Omental fat pad (tissue), 4 donors: ENCODE data around the gene RADIL. TPM values are rescaled to one million over a fixed set of nuclear protein-coding genes. Genes with fewer than 3 reads are reported as not detected.
"Not testable (repeated sequence)": the region's sequence is repeated elsewhere in the genome, so short reads cannot be mapped to it uniquely, and the experiment has no call there.

ENCODE experiments used
- ATAC-seq: fragments of 150-250 bp; one replicate; pipeline ENCODE4 v1.9.1; 2016; ENCODE audit warnings: mild to moderate bottlenecking, moderate library complexity; ENCODE audit not compliant: low FRiP score
- DNase-seq: peaks from one replicate; pipeline ENCODE4 v3.0.0-alpha.2; 2019; ENCODE audit warnings: low spot score
- total RNA-seq, 4 donors: library from RNA; depleted of rRNA; stranded (reverse); fragments of >200 nt; gene quantifications; one replicate each; pipeline ENCODE4 v1.1.0, GENCODE V29; 2016
- TF ChIP-seq, protein P1 (sequence below), 3 donors: fragments of 450-650 bp; IDR thresholded peaks; one replicate each; pipeline ENCODE4 v1.5.1; 2016 to 2017; ENCODE audit warnings: antibody characterized with exemption in 3 of 3, mild to moderate bottlenecking in 3 of 3, moderate library complexity in 2 of 3

RADIL gene
- total RNA-seq, 4 donors from 2014 or later, result 1.1 to 12.3 (median 4.4) TPM

DNA sequence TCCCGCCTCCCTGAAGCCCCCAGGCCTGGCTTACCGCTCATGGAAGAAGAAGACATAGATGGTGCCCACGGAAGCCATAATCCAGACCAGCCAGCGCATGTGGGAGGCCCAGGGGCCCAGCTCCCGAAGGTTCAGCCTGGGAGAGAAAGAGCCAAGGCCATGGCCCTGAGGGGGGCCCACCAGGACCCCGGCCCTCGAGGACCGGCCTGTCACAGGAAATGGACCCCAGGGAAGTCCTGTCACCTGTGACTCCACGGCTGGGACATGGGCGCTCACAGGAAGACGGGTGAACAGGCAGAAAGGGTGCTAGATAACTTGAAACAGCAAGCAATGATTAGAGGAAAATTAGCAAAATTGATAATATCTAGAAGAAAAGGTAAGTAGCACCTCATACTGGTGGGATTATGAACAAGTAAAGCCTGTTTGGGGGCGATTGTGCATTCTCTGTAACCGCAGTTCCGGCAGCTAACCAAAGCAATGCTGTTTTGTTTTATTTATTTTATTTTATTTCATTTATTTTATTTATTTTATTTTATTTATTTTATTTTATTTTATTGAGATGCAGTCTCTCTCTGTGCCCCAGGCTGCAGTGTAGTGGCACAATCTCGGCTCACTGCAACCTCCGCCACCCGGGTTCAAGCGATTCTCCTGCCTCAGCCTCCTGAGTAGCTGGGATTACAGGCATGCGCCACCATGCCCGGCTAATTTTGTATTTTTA lies 27.8 kb upstream of the RADIL start:
- no peak for ATAC-seq

DNA sequence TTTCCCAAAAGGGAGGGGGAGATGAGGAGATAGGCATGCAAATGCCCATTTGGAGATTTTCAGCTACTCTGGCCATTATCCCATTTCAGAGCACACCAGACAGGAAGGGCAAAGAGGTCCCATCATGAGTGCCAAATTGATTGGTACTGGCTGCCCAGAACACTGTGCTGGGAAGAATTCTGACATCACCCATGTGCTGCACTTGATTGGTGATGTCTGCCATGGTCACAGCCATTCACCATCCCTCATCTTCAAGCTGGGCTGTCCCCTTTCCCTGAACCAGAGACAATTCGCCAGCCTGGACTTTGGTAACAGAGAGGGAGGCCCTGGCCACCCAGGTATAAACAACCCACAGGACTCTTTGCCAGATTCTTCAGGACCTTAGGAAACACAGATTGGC lies 23.2 kb upstream of the RADIL start:
- DNase-seq, result no peak
- TF ChIP-seq, protein P1, sequence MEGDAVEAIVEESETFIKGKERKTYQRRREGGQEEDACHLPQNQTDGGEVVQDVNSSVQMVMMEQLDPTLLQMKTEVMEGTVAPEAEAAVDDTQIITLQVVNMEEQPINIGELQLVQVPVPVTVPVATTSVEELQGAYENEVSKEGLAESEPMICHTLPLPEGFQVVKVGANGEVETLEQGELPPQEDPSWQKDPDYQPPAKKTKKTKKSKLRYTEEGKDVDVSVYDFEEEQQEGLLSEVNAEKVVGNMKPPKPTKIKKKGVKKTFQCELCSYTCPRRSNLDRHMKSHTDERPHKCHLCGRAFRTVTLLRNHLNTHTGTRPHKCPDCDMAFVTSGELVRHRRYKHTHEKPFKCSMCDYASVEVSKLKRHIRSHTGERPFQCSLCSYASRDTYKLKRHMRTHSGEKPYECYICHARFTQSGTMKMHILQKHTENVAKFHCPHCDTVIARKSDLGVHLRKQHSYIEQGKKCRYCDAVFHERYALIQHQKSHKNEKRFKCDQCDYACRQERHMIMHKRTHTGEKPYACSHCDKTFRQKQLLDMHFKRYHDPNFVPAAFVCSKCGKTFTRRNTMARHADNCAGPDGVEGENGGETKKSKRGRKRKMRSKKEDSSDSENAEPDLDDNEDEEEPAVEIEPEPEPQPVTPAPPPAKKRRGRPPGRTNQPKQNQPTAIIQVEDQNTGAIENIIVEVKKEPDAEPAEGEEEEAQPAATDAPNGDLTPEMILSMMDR (IDR thresholded peaks at IDR 0.05), result no peak
- ATAC-seq, result no peak

More for the DNA sequence above, 27.8 kb upstream of the RADIL start:
- TF ChIP-seq, protein P1 (IDR thresholded peaks at IDR 0.05), result no peak
- DNase-seq, result no peak

DNA sequence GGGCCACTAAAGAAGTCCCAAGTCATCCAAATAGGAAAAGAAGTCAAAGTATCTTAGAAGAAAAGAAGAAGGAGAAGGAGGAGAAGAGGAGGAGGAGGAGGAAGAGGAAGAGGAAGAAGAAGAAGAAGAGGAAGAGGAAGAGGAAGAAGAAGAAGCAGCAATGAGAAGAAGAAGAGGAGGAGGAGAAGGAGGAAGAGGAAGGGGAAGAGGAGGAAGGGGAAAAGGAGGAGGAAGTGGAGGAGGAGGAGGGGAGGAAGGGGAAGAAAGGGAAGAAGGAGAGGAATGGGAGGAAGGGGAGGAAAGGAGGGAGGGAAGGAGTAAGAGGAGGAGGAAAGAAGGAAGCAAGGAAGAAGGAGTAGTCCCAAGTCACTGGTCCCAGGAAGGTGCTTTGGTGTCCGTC lies 21.7 kb upstream of the RADIL start:
- TF ChIP-seq, protein P1 (IDR thresholded peaks at IDR 0.05), result no peak
- ATAC-seq (no peak), DNase-seq (no peak)

DNA sequence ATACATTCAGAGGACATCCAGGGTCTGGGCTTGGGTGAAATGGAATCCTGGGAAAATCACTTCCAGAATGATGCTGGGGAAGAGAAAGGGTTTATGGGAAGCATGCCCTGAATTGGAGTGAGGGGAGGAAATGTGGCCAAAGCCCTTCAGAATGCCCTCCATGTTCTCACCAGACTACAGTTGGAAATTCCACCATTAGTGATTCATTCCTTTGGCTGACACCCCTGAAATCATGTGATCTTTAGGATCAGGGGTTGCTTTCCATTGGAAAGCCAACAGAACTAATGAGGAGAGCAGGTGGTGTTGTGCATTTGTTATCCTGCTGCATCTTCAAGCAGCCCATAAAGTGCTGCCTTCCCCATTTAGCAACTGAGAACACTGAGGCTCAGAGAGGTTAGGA lies 20.8 kb upstream of the RADIL start:
- ATAC-seq (no peak), DNase-seq (no peak)
- TF ChIP-seq, protein P1 (IDR thresholded peaks at IDR 0.05), result no peak

DNA sequence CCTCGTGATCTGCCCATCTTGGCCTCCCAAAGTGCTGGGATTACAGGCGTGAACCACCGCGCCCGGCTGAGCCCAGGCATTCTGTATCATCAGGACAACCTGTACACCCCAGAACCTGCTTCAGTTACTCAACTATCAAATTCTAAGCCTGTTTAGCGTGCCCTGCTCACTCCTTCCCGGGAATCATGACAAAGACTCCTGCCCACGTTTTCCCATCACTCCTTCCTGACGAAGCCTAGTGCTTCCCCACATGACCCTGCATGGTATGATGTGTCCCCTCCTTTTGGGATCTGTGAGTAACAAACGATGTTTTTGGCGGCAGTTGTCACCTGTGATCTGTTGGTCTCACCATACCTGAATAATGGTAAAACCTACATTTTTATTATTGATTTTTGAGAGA lies 12.2 kb upstream of the RADIL start:
- no peak for DNase-seq
- TF ChIP-seq, protein P1 (IDR thresholded peaks at IDR 0.05), result no peak
- ATAC-seq, result no peak

DNA sequence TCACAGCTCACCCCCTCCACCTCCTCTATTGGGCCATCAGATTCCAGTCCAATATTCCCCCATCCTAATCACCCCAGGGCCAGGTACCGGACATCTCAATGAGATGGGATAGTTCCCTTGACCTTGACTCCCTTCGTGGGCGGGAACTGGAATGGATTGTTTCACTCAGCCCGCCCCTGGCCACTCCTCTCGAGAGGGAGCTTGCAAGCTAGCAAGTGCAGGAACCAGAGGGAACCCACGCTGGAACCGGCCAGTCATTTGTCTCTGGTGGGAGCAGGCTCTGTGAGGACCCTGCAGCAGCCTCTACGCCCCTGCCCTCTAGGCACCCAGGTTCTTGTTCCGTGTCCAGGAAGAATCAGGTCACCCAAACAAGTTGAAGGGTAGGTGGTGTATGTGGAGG lies 11.0 kb upstream of the RADIL start:
- no peak for ATAC-seq
- TF ChIP-seq, protein P1 (IDR thresholded peaks at IDR 0.05), result no peak

DNA sequence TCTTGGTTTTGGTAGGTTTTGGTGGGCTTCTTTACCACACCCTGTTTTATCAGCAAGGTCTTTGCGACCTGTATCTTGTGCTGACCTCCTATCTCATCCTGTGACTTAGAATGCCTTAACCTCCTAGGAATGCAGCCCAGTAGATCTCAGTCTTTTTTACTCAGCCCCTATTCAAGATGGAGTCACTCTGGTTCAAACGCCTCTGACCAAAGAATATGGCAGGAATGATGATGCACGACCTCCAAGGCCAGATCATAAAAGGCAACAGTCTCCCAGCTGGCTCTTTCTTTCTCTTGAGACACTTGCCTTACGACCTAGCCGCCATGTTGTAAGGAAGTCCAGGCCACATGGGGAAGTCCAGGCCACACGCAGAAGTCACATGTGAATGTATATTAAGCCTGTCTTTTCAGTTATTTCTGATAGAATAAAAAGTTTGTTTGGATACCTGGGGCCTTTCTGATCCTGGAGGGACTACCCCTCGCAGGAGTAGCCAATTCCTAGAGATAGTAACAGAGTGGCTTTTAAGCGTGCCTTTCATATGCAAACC lies 10.5 kb upstream of the RADIL start:
- no peak for DNase-seq
- ATAC-seq, result no peak
- TF ChIP-seq, protein P1 (IDR thresholded peaks at IDR 0.05), result no peak

More for the DNA sequence above, 11.0 kb upstream of the RADIL start:
- DNase-seq, result no peak

DNA sequence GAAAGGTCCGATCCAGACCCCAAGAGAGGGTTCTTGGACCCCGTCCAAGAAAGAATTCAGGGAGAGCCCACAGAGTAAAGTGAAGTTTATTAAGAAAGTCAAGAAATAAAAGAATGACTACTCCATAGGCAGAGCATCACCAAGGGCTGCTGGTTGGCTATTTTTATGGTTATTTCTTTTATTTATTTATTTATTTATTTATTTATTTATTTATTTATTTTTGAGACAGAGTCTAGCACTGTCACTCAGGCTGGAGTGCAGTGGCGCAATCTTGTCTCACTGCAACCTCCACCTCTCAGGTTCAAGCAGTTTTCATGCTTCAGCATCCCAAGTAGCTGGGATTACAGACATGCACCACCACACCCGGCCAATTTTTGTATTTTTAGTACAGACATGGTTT lies 9.7 kb upstream of the RADIL start:
- ATAC-seq, DNase-seq: not testable (repeated sequence)

DNA sequence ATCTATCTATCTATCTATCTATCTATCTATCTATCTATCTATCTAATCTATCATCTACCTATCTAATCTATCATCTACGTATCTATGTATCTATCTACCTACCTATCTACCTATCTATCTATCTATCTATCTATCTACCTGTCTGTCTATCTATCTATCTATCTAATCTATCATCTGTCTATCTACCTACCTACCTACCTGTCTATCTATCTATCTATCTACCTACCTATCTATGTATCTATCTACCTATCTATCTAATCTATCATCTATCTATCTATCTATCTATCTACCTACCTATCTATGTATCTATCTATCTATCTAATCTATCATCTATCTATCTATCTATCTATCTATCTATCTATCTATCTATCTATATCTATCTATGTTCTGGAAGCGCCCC lies 8.0 kb upstream of the RADIL start:
- DNase-seq, ATAC-seq: not testable (repeated sequence)
